HFF-Myc (cell line): Measurements from ENCODE around the gene HTR3B.
"Not testable (repeated sequence)": the region's sequence is repeated elsewhere in the genome, so short reads cannot be mapped to it uniquely, and the experiment has no call there.

ENCODE experiments used
- DNase-seq: peaks from one replicate; pipeline ENCODE4 v3.0.0-alpha.2; 2011; ENCODE audit warnings: low read depth; ENCODE audit errors: extremely low read depth
- H3K4me3 ChIP-seq: replicated peaks from 2 replicates; pipeline ENCODE4 v1.5.1; 2011; ENCODE audit warnings: low read depth, mild to moderate bottlenecking, control low read depth, low read length
- TF ChIP-seq, protein P1 (sequence below): IDR thresholded peaks from 2 replicates; pipeline ENCODE4 v1.5.1; 2012; ENCODE audit warnings: mild to moderate bottlenecking, low read depth, low read length, control low read depth; ENCODE audit errors: missing control alignments

HTR3B gene

DNA sequence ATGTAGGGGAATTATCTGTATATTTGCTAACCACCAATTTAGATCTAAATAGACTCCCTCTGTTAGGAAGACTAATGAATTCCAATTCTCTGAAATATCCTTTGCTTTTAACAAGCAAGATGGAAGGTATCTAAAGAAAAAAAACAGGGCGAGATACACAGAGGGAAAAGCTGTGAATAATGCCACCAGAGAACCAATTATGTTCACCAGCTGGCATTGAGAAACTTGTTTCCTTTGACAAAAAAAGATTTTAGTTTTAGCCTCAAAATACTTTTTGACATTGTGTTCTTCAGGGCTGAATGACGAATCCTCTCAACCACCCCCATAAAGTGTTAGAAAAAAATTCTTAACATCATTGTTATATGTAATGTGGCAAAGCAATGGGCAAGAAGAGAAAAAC, 19.0 kb downstream of the HTR3B start:
- DNase-seq, result no peak
- no peak overlapping the region for H3K4me3 ChIP-seq
- TF ChIP-seq, protein P1, sequence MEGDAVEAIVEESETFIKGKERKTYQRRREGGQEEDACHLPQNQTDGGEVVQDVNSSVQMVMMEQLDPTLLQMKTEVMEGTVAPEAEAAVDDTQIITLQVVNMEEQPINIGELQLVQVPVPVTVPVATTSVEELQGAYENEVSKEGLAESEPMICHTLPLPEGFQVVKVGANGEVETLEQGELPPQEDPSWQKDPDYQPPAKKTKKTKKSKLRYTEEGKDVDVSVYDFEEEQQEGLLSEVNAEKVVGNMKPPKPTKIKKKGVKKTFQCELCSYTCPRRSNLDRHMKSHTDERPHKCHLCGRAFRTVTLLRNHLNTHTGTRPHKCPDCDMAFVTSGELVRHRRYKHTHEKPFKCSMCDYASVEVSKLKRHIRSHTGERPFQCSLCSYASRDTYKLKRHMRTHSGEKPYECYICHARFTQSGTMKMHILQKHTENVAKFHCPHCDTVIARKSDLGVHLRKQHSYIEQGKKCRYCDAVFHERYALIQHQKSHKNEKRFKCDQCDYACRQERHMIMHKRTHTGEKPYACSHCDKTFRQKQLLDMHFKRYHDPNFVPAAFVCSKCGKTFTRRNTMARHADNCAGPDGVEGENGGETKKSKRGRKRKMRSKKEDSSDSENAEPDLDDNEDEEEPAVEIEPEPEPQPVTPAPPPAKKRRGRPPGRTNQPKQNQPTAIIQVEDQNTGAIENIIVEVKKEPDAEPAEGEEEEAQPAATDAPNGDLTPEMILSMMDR, result no peak

DNA sequence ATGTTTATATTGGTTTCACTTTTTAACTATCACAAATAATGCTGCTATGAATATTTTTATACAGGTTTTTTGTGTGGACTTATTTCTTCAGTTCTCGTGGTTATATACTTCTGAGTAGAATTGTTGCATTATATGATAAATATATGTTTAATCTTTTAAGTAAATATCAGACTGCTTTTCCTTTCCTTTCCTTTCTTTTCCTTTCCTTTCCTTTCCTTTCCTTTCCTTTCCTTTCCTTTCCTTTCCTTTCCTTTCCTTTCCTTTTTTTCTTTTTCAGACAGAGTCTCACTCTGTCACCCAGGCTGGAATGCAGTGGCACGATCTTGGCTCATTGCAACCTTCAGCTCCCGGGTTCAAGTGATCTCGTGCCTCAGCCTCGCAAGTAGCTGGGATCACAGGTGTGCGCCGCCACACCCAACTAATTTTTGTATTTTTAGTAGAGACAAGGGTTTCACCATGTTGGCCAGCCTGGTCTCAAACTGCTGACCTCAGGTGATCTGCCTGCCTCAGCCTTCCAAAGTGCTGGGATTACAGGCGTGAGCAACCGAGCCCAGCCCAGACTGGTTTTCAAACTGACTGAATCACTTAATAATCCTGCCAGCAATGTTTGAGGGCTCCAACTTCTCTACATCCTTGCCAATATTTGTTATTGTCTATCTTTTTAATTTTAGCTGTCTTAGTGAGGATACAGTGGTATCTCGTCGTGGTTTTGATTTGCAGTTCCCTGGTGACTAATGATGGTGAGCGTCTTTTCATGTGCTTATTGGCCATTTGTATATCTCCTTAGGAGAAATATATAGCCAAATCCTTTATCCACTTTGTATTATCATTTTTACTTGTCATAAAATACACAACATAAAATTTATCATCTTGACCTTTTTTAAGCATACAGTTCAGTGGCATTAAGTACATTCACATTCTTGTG, 21.9 kb downstream of the HTR3B start:
- H3K4me3 ChIP-seq, result no peak overlapping the region
- no peak for DNase-seq
- TF ChIP-seq, protein P1, result no peak

DNA sequence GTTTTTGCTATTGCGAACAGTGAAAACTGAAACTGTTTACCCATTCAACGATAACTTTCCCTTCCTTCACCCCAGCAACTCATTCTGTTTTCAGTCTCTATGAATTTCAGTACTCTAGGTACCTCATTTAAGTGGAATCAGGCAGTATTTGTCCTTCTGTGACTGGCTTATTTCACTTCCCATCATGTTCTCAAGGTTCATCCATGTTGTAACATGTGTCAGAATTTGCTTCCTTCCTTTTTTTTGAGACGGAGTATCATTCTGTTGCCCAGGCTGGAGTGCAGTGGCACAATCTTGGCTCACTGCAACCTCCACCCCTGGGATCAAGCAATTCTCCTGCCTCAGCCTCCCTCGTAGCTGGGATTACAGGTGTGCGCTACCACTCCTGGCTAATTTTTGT, 23.7 kb downstream of the HTR3B start:
- TF ChIP-seq, protein P1, result no peak
- H3K4me3 ChIP-seq, result no peak overlapping the region
- DNase-seq, result no peak

GRCh38 chr11:113932788-113933187, 28.2 kb downstream of the HTR3B start:
- TF ChIP-seq, protein P1, result no peak
- DNase-seq, result no peak
- H3K4me3 ChIP-seq, result no peak overlapping the region

- H3K4me3 ChIP-seq, DNase-seq: not testable (repeated sequence)
Measured at GRCh38 chr11:113934193-113934592, 29.6 kb downstream of the HTR3B start.

- no peak overlapping the region for H3K4me3 ChIP-seq
- TF ChIP-seq, protein P1, result no peak
- no peak for DNase-seq
Measured at GRCh38 chr11:113934761-113935160, 30.2 kb downstream of the HTR3B start.

- TF ChIP-seq, protein P1, result no peak
- no peak for DNase-seq
- H3K4me3 ChIP-seq, result no peak overlapping the region
Measured at GRCh38 chr11:113935858-113936257, 31.3 kb downstream of the HTR3B start.
